Measurements from ENCODE around the gene GOSR2. TPM values are rescaled to one million over a fixed set of nuclear protein-coding genes. Genes with fewer than 3 reads are reported as not detected.
A peak's percentile ranks its signal among the peaks of the same experiment; 100 is the strongest.

GOSR2 gene
- total and polyA plus RNA-seq, 2 of the 4 experiments (the other 2 are of a cell fraction) = 63.4 to 75.6 TPM

GRCh38 chr17:46964315-46965265 is 41.6 kb downstream of the GOSR2 start:
- Histone ChIP-seq H2BK20ac (ENCODE audit: low read depth, low read length) (no peak overlapping the region), H3K27ac (ENCODE audit: insufficient read depth, low read length) (no peak overlapping the region), H4K91ac (ENCODE audit: insufficient read depth, low read depth, low read length) (no peak overlapping the region), H3K27me3 (ENCODE audit: control insufficient read depth, insufficient read depth, low read length) (peaks cover 23% of the 10 kb centered on the region), H3K36me3 (ENCODE audit: control insufficient read depth, insufficient read depth, low read length) (no peaks in the 10 kb centered on the region), H3K14ac (replicated peaks; ENCODE audit: low read depth, low read length) (no peak overlapping the region), H2BK15ac (ENCODE audit: low read depth, low read length) (no peak overlapping the region), H3K4me1 (ENCODE audit: control insufficient read depth, insufficient read depth, low read length) (peaks cover 4% of the 10 kb centered on the region), H3K23ac (ENCODE audit: low read depth, low read length) (no peak overlapping the region), H4K8ac (ENCODE audit: low read depth in 2 of 2, low read length in 2 of 2) (no peak overlapping the region), H4K5ac (ENCODE audit: low read depth, low read length) (no peak overlapping the region), H2BK5ac (ENCODE audit: low read depth, low read length, poor library complexity, severe bottlenecking) (no peak overlapping the region), H3K9me1 (ENCODE audit: insufficient read depth, low read length) (peaks cover 3% of the 10 kb centered on the region; the same call in 1 of the 2 replicates), H2AFZ (replicated peaks; ENCODE audit: low read length, poor library complexity) (no peak overlapping the region), H3K56ac (ENCODE audit: extremely low read depth, insufficient read depth, low read length) (no peak overlapping the region), H3K4me2 (ENCODE audit: low read depth, low read length) (no peak overlapping the region), H2BK120ac (ENCODE audit: low read depth, low read length) (no peak overlapping the region), H3K9me3 (ENCODE audit: control insufficient read depth, insufficient read depth, low read length) (peaks cover 2% of the 10 kb centered on the region; the same call in 1 of the 2 replicates), H3K79me1 (ENCODE audit: low read depth in 1 of 2, low read length in 2 of 2) (no peaks in the 10 kb centered on the region), H2AK9ac (replicated peaks; ENCODE audit: low read depth, low read length, poor library complexity) (peak overlapping the region; percentile 17), H3K4me3 (ENCODE audit: insufficient read depth, low read depth, low read length) (no peak overlapping the region), H2AK5ac (ENCODE audit: low read depth, low read length) (no peak overlapping the region), H3K18ac (ENCODE audit: low read depth, low read length) (no peak overlapping the region), H3K9ac (ENCODE audit: low read depth, low read length) (no peak overlapping the region), H4K20me1 (ENCODE audit: insufficient read depth, low read length) (no peaks in the 10 kb centered on the region), H3K4ac (ENCODE audit: low read depth, low read length) (no peak overlapping the region)
- CTCF ChIA-PET = no interaction called here
- WGBS, 2 experiments (ENCODE audit: extremely low coverage in 2 of 2, insufficient read length in 1 of 2) = 88% methylated on average over 5 of the region's 9 CpGs; no CpG with 5 or more reads in 1 of the 2 experiments
- no TSS peak for BruUV-seq (replicated peaks)
- in situ Hi-C loops (cut with MboI; ENCODE audit: low sequenced_read_pairs) (no loop called here), dilution Hi-C loops (cut with HindIII; ENCODE audit: low sequenced_read_pairs, unreplicated experiment) (no loop called here), intact Hi-C loops (cut with micrococcal nuclease) (loop anchor here (5.0 kb wide), 1 partner anchor 38 kb away; no protein-coding TSS in a partner anchor)
- peak; percentile 41 for DNase-seq
- ATAC-seq (ENCODE audit: low read depth) = no peak
- POLR2A ChIA-PET (ENCODE audit: unreplicated experiment) = no interaction called here
- TF ChIP-seq MAFK (IDR thresholded peaks at IDR 0.05; ENCODE audit: low read depth, low read length) (no peak), MXI1 (IDR thresholded peaks at IDR 0.05; ENCODE audit: borderline replicate concordance, low read depth, low read length) (no peak), MAZ (IDR thresholded peaks at IDR 0.05; ENCODE audit: borderline replicate concordance, low read depth, low read length) (no peak)
